ENCODE results near the gene ALDH1A1. TPM values are rescaled to one million over a fixed set of nuclear protein-coding genes. Genes with fewer than 3 reads are reported as not detected.

The ALDH1A1 gene
- total RNA-seq, 2 experiments from 2014 or later: not detected

- Histone ChIP-seq H4K20me1 (ENCODE audit: insufficient read depth, low read length) (no peaks in the 10 kb centered on the region), H3K4me3 (ENCODE audit: low read depth, low read length, poor library complexity, severe bottlenecking) (no peak overlapping the region), H3K4me1 (ENCODE audit: insufficient read depth, low read length, poor library complexity, severe bottlenecking) (no peaks in the 10 kb centered on the region), H3K36me3 (ENCODE audit: insufficient read depth, low read length) (no peaks in the 10 kb centered on the region), H3K4me2 (ENCODE audit: low read length) (no peak overlapping the region), H2AFZ (ENCODE audit: low read length) (no peak overlapping the region), H3K9me3 (ENCODE audit: low read length) (no peaks in the 10 kb centered on the region), H3K27ac (ENCODE audit: low read depth, low read length, poor library complexity, severe bottlenecking) (no peak overlapping the region), H3K9me2 (ENCODE audit: insufficient read depth, low read length) (no peaks in the 10 kb centered on the region), H3K79me2 (ENCODE audit: insufficient read depth, low read depth, low read length) (no peaks in the 10 kb centered on the region)
- ChIA-PET CTCF (ENCODE audit: unreplicated experiment) (no interaction called here), POLR2A (no interaction called here)
- intact Hi-C loops (cut with micrococcal nuclease; ENCODE audit: unreplicated experiment): no loop called here
- BruUV-seq (replicated peaks): no TSS peak
- TF ChIP-seq CTCF (conservative IDR thresholded peaks at IDR 0.05; ENCODE audit: low read length): no peak
- no peak for TF ChIP-seq EZH2phosphoT487 (IDR thresholded peaks at IDR 0.05; ENCODE audit: borderline replicate concordance, low read depth, low read length)
- DNase-seq (ENCODE audit: low spot score): no peak
Measured at GRCh38 chr9:72895122-72895521, 57.7 kb downstream of the ALDH1A1 start.

DNA sequence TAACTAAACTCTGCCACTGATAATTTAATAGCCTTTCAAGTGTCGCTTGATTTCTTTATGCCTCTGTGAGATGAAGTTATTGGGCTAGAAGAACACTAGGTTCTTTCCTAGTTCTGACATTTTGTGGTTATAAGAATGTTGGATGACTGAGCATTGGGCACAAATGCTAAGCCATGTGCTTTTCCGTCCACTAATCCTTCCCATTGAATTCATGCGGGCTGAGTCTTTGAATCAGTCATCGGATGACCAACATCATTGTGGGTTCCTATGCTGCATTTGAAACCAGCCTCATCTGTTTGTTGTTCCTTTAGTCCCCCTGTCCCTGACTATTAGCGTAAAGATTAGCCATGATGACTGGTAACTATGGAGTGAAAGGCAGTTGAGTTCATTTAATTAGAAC is 58.5 kb downstream of the ALDH1A1 start:
- ChIA-PET POLR2A (no interaction called here), CTCF (ENCODE audit: unreplicated experiment) (no interaction called here)
- H4K20me1 ChIP-seq (ENCODE audit: insufficient read depth, low read length): no peaks in the 10 kb centered on the region
- BruUV-seq (replicated peaks): no TSS peak
- TF ChIP-seq CTCF (conservative IDR thresholded peaks at IDR 0.05; ENCODE audit: low read length): no peak
- TF ChIP-seq EZH2phosphoT487 (IDR thresholded peaks at IDR 0.05; ENCODE audit: borderline replicate concordance, low read depth, low read length): no peak
- no peak overlapping the region for H3K4me3 ChIP-seq (ENCODE audit: low read depth, low read length, poor library complexity, severe bottlenecking)
- intact Hi-C loops (cut with micrococcal nuclease; ENCODE audit: unreplicated experiment): no loop called here
- H3K36me3 ChIP-seq (ENCODE audit: insufficient read depth, low read length): no peaks in the 10 kb centered on the region
- no peaks in the 10 kb centered on the region for H3K9me2 ChIP-seq (ENCODE audit: insufficient read depth, low read length)
- DNase-seq (ENCODE audit: low spot score): no peak
- H2AFZ ChIP-seq (ENCODE audit: low read length): no peak overlapping the region
- no peaks in the 10 kb centered on the region for H3K9me3 ChIP-seq (ENCODE audit: low read length)
- H3K4me2 ChIP-seq (ENCODE audit: low read length): no peak overlapping the region
- H3K27ac ChIP-seq (ENCODE audit: low read depth, low read length, poor library complexity, severe bottlenecking): no peak overlapping the region
- no peaks in the 10 kb centered on the region for H3K79me2 ChIP-seq (ENCODE audit: insufficient read depth, low read depth, low read length)
- H3K4me1 ChIP-seq (ENCODE audit: insufficient read depth, low read length, poor library complexity, severe bottlenecking): no peaks in the 10 kb centered on the region

DNA sequence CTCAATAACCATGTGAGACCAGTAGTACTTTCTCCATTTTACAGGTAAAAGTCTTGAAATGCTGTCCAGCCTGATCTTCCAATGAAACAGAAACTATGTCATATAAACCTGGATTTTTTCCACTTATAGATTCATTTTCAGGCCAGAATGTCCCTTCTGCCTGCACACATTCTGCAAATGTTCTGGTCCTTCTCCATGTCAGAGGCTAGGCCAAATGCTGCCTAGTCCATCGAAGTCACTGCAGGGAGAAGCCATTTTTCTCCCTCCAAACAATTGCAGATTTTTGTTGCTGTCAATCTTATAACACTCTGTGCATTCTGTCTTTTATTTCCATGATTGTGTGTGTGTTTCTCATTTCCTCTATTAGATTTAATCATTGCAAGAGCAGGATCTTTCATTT is 59.4 kb downstream of the ALDH1A1 start:
- ChIA-PET CTCF (ENCODE audit: unreplicated experiment) (no interaction called here), POLR2A (no interaction called here)
- Histone ChIP-seq H4K20me1 (ENCODE audit: insufficient read depth, low read length) (no peaks in the 10 kb centered on the region), H3K9me2 (ENCODE audit: insufficient read depth, low read length) (no peaks in the 10 kb centered on the region), H3K4me2 (ENCODE audit: low read length) (no peak overlapping the region), H3K36me3 (ENCODE audit: insufficient read depth, low read length) (no peaks in the 10 kb centered on the region), H3K27ac (ENCODE audit: low read depth, low read length, poor library complexity, severe bottlenecking) (no peak overlapping the region), H3K9me3 (ENCODE audit: low read length) (no peaks in the 10 kb centered on the region), H2AFZ (ENCODE audit: low read length) (no peak overlapping the region), H3K79me2 (ENCODE audit: insufficient read depth, low read depth, low read length) (no peaks in the 10 kb centered on the region), H3K4me1 (ENCODE audit: insufficient read depth, low read length, poor library complexity, severe bottlenecking) (no peaks in the 10 kb centered on the region), H3K4me3 (ENCODE audit: low read depth, low read length, poor library complexity, severe bottlenecking) (no peak overlapping the region)
- TF ChIP-seq EZH2phosphoT487 (IDR thresholded peaks at IDR 0.05; ENCODE audit: borderline replicate concordance, low read depth, low read length) (no peak), CTCF (conservative IDR thresholded peaks at IDR 0.05; ENCODE audit: low read length) (no peak)
- no peak for DNase-seq (ENCODE audit: low spot score)
- BruUV-seq (replicated peaks): no TSS peak
- intact Hi-C loops (cut with micrococcal nuclease; ENCODE audit: unreplicated experiment): no loop called here
